ENCODE measurements around the gene DCST1. TPM values are rescaled to one million over a fixed set of nuclear protein-coding genes. Genes with fewer than 3 reads are reported as not detected.

DCST1 gene
- total and polyA plus RNA-seq, 2 of the 8 experiments (the other 6 are each of a cell fraction or from before 2014, with no cell fraction given): not detected

DNA sequence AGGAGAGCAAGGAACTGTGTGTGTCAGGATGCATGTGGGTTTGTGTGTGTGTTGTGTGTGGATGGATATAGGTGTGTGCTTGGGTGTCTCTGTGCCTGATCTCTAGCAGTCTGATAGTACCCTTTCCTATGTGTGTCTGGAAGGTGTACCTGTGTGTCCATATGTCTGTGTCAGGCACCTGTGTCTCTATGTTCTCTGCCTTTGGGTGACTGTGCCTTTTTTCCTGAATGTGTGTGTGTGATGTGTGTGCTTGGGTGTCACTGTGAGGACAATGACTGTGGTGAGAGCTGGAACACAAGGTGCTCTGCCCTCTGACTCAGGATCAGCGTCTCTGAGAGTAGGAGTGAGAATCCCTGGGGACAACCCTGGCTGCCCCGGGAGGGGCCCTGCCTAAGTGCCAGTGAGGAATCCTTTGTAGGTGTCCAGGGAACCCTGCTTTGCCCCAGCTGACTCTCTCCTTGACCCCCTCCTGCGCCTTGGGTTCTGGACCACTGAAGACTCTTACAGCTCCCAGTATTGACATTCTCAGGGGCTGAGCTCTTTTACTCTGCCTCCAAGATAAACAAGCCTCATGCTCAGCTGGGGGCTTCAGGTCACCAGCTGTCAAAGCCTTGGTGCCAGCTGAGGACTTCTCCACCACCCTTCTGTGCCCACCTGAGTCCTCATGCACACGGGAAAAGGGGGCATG, 44.3 kb downstream of the DCST1 start:
- Histone ChIP-seq H4K20me1 (replicated peaks in 1 of 2; ENCODE audit: control insufficient read depth in 1 of 2, insufficient read depth in 2 of 2, low read length in 2 of 2) (peaks cover 0 to 8% of the 10 kb centered on the region in 2 experiments), H3K23me2 (ENCODE audit: low read depth, low read length) (peaks cover 16% of the 10 kb centered on the region; the same call in 1 of the 2 replicates), H3K79me1 (ENCODE audit: low read depth, low read length) (no peaks in the 10 kb centered on the region), H3K9me3 (ENCODE audit: insufficient read depth in 2 of 2, low read depth in 1 of 2, low read length in 1 of 2) (no peaks in the 10 kb centered on the region), H3K27me3 (replicated peaks in 1 of 4; ENCODE audit: control insufficient read depth in 3 of 4, extremely low read depth in 1 of 4, insufficient read depth in 3 of 4, low read length in 3 of 4) (peaks cover 38 to 52% (median 49%) of the 10 kb centered on the region in 4 experiments), H4K8ac (ENCODE audit: extremely low read depth, insufficient read depth, low read length) (no peak overlapping the region), H4K91ac (replicated peaks; ENCODE audit: insufficient read length, low read length) (peak overlapping the region; percentile 67), H3K56ac (replicated peaks; ENCODE audit: insufficient read length, low read depth, low read length) (no peak overlapping the region), H2BK12ac (ENCODE audit: low read depth, low read length) (peak overlapping the region; percentile 75; the same call in 1 of the 2 replicates), H3K4me2 (ENCODE audit: insufficient read depth in 1 of 2, low read depth in 2 of 2, low read length in 2 of 2) (peak overlapping the region; percentile 93 to 95), H2AFZ (ENCODE audit: low read length) (no peak overlapping the region), H3K9ac (replicated peaks in 1 of 4; ENCODE audit: extremely low read depth in 1 of 4, low read depth in 3 of 4, low read length in 3 of 4) (no peak overlapping the region), H2BK20ac (ENCODE audit: low read length) (peak overlapping the region; percentile 55; the same call in 1 of the 2 replicates), H3K4me1 (replicated peaks in 1 of 4; ENCODE audit: control insufficient read depth in 3 of 4, insufficient read depth in 4 of 4, low read length in 3 of 4) (peaks cover 3 to 37% (median 19%) of the 10 kb centered on the region in 4 experiments), H3K23ac (ENCODE audit: insufficient read length) (no peak overlapping the region), H3K27ac (ENCODE audit: low read depth, low read length) (no peak overlapping the region), H3K14ac (ENCODE audit: insufficient read length) (no peak overlapping the region), H2AK5ac (ENCODE audit: low read depth, low read length) (no peak overlapping the region; the same call in 1 of the 2 replicates), H3K4ac (replicated peaks; ENCODE audit: insufficient read length, low read depth, low read length) (no peak overlapping the region), H3K4me3 (ENCODE audit: extremely low read depth in 1 of 4, insufficient read depth in 2 of 4, low read depth in 3 of 4, low read length in 4 of 4) (peak overlapping the region; percentile 57 to 77 (median 64); a peak in 7 of 8 replicates), H3K18ac (ENCODE audit: extremely low read depth, low read length) (no peak overlapping the region), H4K5ac (ENCODE audit: insufficient read length, low read depth, low read length) (no peak overlapping the region), H3K79me2 (ENCODE audit: control insufficient read depth in 1 of 2, insufficient read depth in 2 of 2, low read length in 2 of 2) (no peaks in the 10 kb centered on the region), H3K36me3 (ENCODE audit: control insufficient read depth in 2 of 4, insufficient read depth in 4 of 4, low read length in 3 of 4) (no peaks in the 10 kb centered on the region), H2BK5ac (ENCODE audit: low read depth, low read length) (no peak overlapping the region), H2BK15ac (ENCODE audit: low read length) (no peak overlapping the region), H2BK120ac (replicated peaks; ENCODE audit: low read depth, low read length) (no peak overlapping the region)
- ChIA-PET POLR2A (ENCODE audit: partially characterized antibody) (interaction anchor here (1.1 to 2.6 kb wide), 5 partner anchors 8 to 77 kb away, joined by 4 to 18 read pairs (median 7); partner anchors contain the start of gene EFNA4), CTCF (ENCODE audit: partially characterized antibody) (interaction anchor here (0.6 to 33.9 kb wide), 6 partner anchors 7 to 77 kb away, joined by 3 to 907 read pairs (median 15); partner anchors contain the start of genes ADAM15 and EFNA4)
- FAIRE-seq (no peak), DNase-seq (ENCODE audit: low read depth in 1 of 2, low spot score in 2 of 2) (no peak)
- WGBS, 2 experiments (ENCODE audit: extremely low coverage in 1 of 2, insufficient coverage in 1 of 2, insufficient read length in 1 of 2, insufficient replicate concordance in 2 of 2, low coverage in 1 of 2, low lambda C conversion rate in 2 of 2, missing lambda C conversion rate in 1 of 2): 76% methylated on average over 4 of the region's 4 CpGs; no CpG with 5 or more reads in 1 of the 2 experiments
- TF ChIP-seq CTBP2 (IDR thresholded peaks at IDR 0.05; ENCODE audit: borderline replicate concordance, insufficient read depth, insufficient read length, low read length) (no peak), SP2 (IDR thresholded peaks at IDR 0.05; ENCODE audit: low read length) (no peak), CHD1 (IDR thresholded peaks at IDR 0.05; ENCODE audit: low read depth, low read length) (no peak), SP1 (IDR thresholded peaks at IDR 0.05; ENCODE audit: low read depth, low read length) (no peak), SRF (IDR thresholded peaks at IDR 0.05; ENCODE audit: low read depth, low read length) (no peak), RAD21 (IDR thresholded peaks at IDR 0.05 in 1 of 2, conservative IDR thresholded peaks at IDR 0.05 in 1 of 2; ENCODE audit: low read depth in 2 of 2, low read length in 2 of 2) (no peak), TBP (IDR thresholded peaks at IDR 0.05; ENCODE audit: low read depth, low read length) (no peak), GTF2F1 (IDR thresholded peaks at IDR 0.05; ENCODE audit: borderline replicate concordance, low read depth, low read length) (no peak), SUZ12 (IDR thresholded peaks at IDR 0.05; ENCODE audit: low read length) (no peak; the same call in 1 of the 2 replicates), RFX5 (IDR thresholded peaks at IDR 0.05; ENCODE audit: borderline replicate concordance, low read depth, low read length) (no peak), MAX (IDR thresholded peaks at IDR 0.05) (no peak), GABPA (IDR thresholded peaks at IDR 0.05; ENCODE audit: borderline replicate concordance, insufficient read depth, low read length) (no peak)
